HL-60 (cell line): Measurements from ENCODE around the gene TPST1.

Source experiments
- CTCF ChIP-seq: IDR thresholded peaks from one replicate; pipeline ENCODE4 v1.5.1; 2011; ENCODE audit warnings: low read length, control low read depth, inconsistent platforms; ENCODE audit not compliant: insufficient read depth
- POLR2AphosphoS5 ChIP-seq: IDR thresholded peaks from 2 replicates; pipeline ENCODE4 v1.6.1; 2012; ENCODE audit warnings: low read depth
- REST ChIP-seq: IDR thresholded peaks from 2 replicates; pipeline ENCODE4 v1.6.1; 2012; ENCODE audit warnings: low read depth; ENCODE audit not compliant: insufficient replicate concordance
- SPI1 ChIP-seq: IDR thresholded peaks from 2 replicates; pipeline ENCODE4 v1.6.1; 2012; ENCODE audit warnings: low read depth, mild to moderate bottlenecking, borderline replicate concordance

GRCh38 chr7:66357087-66357486, 152.0 kb downstream of the TPST1 start:
- TF ChIP-seq CTCF: no peak
- no peak for TF ChIP-seq POLR2AphosphoS5
- TF ChIP-seq REST: no peak
- no peak for TF ChIP-seq SPI1
